Memory B cell (primary cell): ENCODE measurements around the gene MANF.
"Not testable (repeated sequence)": the region's sequence is repeated elsewhere in the genome, so short reads cannot be mapped to it uniquely, and the experiment has no call there.

ENCODE experiments used
- ATAC-seq: fragments of 150-1000 bp; cut with Tn5 transposase; 2 replicates; pipeline ENCODE4 v1.10.0; 2021; ENCODE audit warnings: low read depth, mild to moderate bottlenecking, moderate library complexity
- DNase-seq, 2 donors: peaks; one replicate each; pipeline ENCODE4 v3.0.0; 2022; ENCODE audit warnings: low spot score in 2 of 2
- H3K27ac Mint-ChIP-seq: one replicate; pipeline ENCODE4 v1.8.0; 2022; ENCODE audit warnings: mild to moderate bottlenecking, moderate library complexity, mixed read lengths
- H3K27me3 Mint-ChIP-seq: one replicate; pipeline ENCODE4 v1.8.0; 2022; ENCODE audit warnings: mixed read lengths
- H3K36me3 Mint-ChIP-seq: one replicate; pipeline ENCODE4 v1.8.0; 2022; ENCODE audit warnings: mild to moderate bottlenecking, mixed read lengths
- H3K4me1 Mint-ChIP-seq: one replicate; pipeline ENCODE4 v1.8.0; 2022; ENCODE audit warnings: mixed read lengths
- H3K4me3 Mint-ChIP-seq: one replicate; pipeline ENCODE4 v1.8.0; 2022; ENCODE audit warnings: mild to moderate bottlenecking, moderate library complexity, mixed read lengths
- H3K9me3 Mint-ChIP-seq: one replicate; pipeline ENCODE4 v1.8.0; 2022; ENCODE audit warnings: mixed read lengths

Gene MANF

GRCh38 chr3:51355891-51356578, 29.1 kb upstream of the MANF start:
- Mint-ChIP-seq H3K4me3 (no peak overlapping the region), H3K36me3 (no peaks in the 10 kb centered on the region), H3K9me3 (no peaks in the 10 kb centered on the region), H3K4me1 (no peaks in the 10 kb centered on the region), H3K27me3 (no peaks in the 10 kb centered on the region), H3K27ac (no peak overlapping the region)
- no peak for ATAC-seq
- DNase-seq = no peak

GRCh38 chr3:51357856-51358255, 27.2 kb upstream of the MANF start:
- Mint-ChIP-seq H3K27me3 (peaks cover 3% of the 10 kb centered on the region), H3K4me3 (no peak overlapping the region), H3K36me3 (no peaks in the 10 kb centered on the region), H3K9me3 (no peaks in the 10 kb centered on the region), H3K27ac (no peak overlapping the region), H3K4me1 (no peaks in the 10 kb centered on the region)
- DNase-seq (no peak), ATAC-seq (no peak)

- DNase-seq (no peak), ATAC-seq (no peak)
- Mint-ChIP-seq H3K27ac (no peak overlapping the region), H3K4me1 (no peaks in the 10 kb centered on the region), H3K27me3 (peaks cover 3% of the 10 kb centered on the region), H3K9me3 (no peaks in the 10 kb centered on the region), H3K36me3 (no peaks in the 10 kb centered on the region), H3K4me3 (no peak overlapping the region)
Measured at GRCh38 chr3:51358981-51359380, 26.1 kb upstream of the MANF start.

- ATAC-seq = no peak
- Mint-ChIP-seq H3K36me3 (no peaks in the 10 kb centered on the region), H3K27me3 (peaks cover 3% of the 10 kb centered on the region), H3K4me1 (no peaks in the 10 kb centered on the region), H3K27ac (no peak overlapping the region), H3K9me3 (no peaks in the 10 kb centered on the region), H3K4me3 (no peak overlapping the region)
- DNase-seq = no peak
Measured at GRCh38 chr3:51360806-51361205, 24.3 kb upstream of the MANF start.

- peaks cover 5% of the 10 kb centered on the region for H3K27me3 Mint-ChIP-seq
- no peak overlapping the region for H3K4me3 Mint-ChIP-seq
- H3K27ac Mint-ChIP-seq = no peak overlapping the region
- H3K4me1 Mint-ChIP-seq = no peaks in the 10 kb centered on the region
- H3K9me3 Mint-ChIP-seq = no peaks in the 10 kb centered on the region
- H3K36me3 Mint-ChIP-seq = no peaks in the 10 kb centered on the region
- ATAC-seq (no peak), DNase-seq (no peak)
Measured at GRCh38 chr3:51361746-51362145, 23.3 kb upstream of the MANF start.

GRCh38 chr3:51362476-51362875, 22.6 kb upstream of the MANF start:
- Mint-ChIP-seq H3K36me3 (no peaks in the 10 kb centered on the region), H3K27me3 (peaks cover 11% of the 10 kb centered on the region), H3K4me3 (no peak overlapping the region), H3K4me1 (no peaks in the 10 kb centered on the region), H3K27ac (no peak overlapping the region), H3K9me3 (no peaks in the 10 kb centered on the region)
- ATAC-seq = no peak
- DNase-seq = no peak

- not testable (repeated sequence) for H3K36me3 Mint-ChIP-seq, H3K4me3 Mint-ChIP-seq, ATAC-seq, DNase-seq, H3K27ac Mint-ChIP-seq, H3K9me3 Mint-ChIP-seq, H3K4me1 Mint-ChIP-seq
- peaks cover 17% of the 10 kb centered on the region for H3K27me3 Mint-ChIP-seq
Measured at GRCh38 chr3:51368276-51368675, 16.8 kb upstream of the MANF start.

GRCh38 chr3:51371943-51372557, 13.0 kb upstream of the MANF start:
- H3K9me3 Mint-ChIP-seq = no peaks in the 10 kb centered on the region
- peaks cover 30% of the 10 kb centered on the region for H3K27me3 Mint-ChIP-seq
- H3K4me1 Mint-ChIP-seq = no peaks in the 10 kb centered on the region
- no peak overlapping the region for H3K4me3 Mint-ChIP-seq
- DNase-seq = peak in 1 of 2 donors; percentile 42
- H3K36me3 Mint-ChIP-seq = no peaks in the 10 kb centered on the region
- ATAC-seq = peak; percentile 47
- H3K27ac Mint-ChIP-seq = no peak overlapping the region

GRCh38 chr3:51373658-51374421, 11.3 kb upstream of the MANF start:
- Mint-ChIP-seq H3K27ac (no peak overlapping the region), H3K4me1 (no peaks in the 10 kb centered on the region), H3K9me3 (no peaks in the 10 kb centered on the region), H3K27me3 (peaks cover 22% of the 10 kb centered on the region), H3K4me3 (no peak overlapping the region), H3K36me3 (no peaks in the 10 kb centered on the region)
- no peak for ATAC-seq
- no peak for DNase-seq

GRCh38 chr3:51374456-51374855, 10.6 kb upstream of the MANF start:
- DNase-seq (no peak), ATAC-seq (no peak)
- no peaks in the 10 kb centered on the region for H3K9me3 Mint-ChIP-seq
- H3K36me3 Mint-ChIP-seq = no peaks in the 10 kb centered on the region
- H3K4me1 Mint-ChIP-seq = no peaks in the 10 kb centered on the region
- H3K4me3 Mint-ChIP-seq = no peak overlapping the region
- no peak overlapping the region for H3K27ac Mint-ChIP-seq
- peaks cover 18% of the 10 kb centered on the region for H3K27me3 Mint-ChIP-seq

- H3K27ac Mint-ChIP-seq = no peak overlapping the region
- no peaks in the 10 kb centered on the region for H3K9me3 Mint-ChIP-seq
- no peaks in the 10 kb centered on the region for H3K36me3 Mint-ChIP-seq
- no peaks in the 10 kb centered on the region for H3K4me1 Mint-ChIP-seq
- DNase-seq (no peak), ATAC-seq (no peak)
- peaks cover 16% of the 10 kb centered on the region for H3K27me3 Mint-ChIP-seq
- H3K4me3 Mint-ChIP-seq = no peak overlapping the region
Measured at GRCh38 chr3:51375136-51375535, 10.0 kb upstream of the MANF start.

- Mint-ChIP-seq H3K27me3 (peaks cover 16% of the 10 kb centered on the region), H3K4me1 (no peaks in the 10 kb centered on the region), H3K4me3 (no peak overlapping the region), H3K9me3 (no peaks in the 10 kb centered on the region), H3K36me3 (no peaks in the 10 kb centered on the region), H3K27ac (no peak overlapping the region)
- no peak for DNase-seq
- no peak for ATAC-seq
Measured at GRCh38 chr3:51375571-51375970, 9.5 kb upstream of the MANF start.

GRCh38 chr3:51378065-51378464, 7.0 kb upstream of the MANF start:
- H3K4me1 Mint-ChIP-seq = no peaks in the 10 kb centered on the region
- no peaks in the 10 kb centered on the region for H3K9me3 Mint-ChIP-seq
- H3K27me3 Mint-ChIP-seq = peaks cover 16% of the 10 kb centered on the region
- H3K4me3 Mint-ChIP-seq = no peak overlapping the region
- H3K27ac Mint-ChIP-seq = no peak overlapping the region
- no peaks in the 10 kb centered on the region for H3K36me3 Mint-ChIP-seq
- ATAC-seq (no peak), DNase-seq (no peak)

GRCh38 chr3:51378726-51379125, 6.4 kb upstream of the MANF start:
- Mint-ChIP-seq H3K4me3 (no peak overlapping the region), H3K27me3 (peaks cover 14% of the 10 kb centered on the region), H3K9me3 (no peaks in the 10 kb centered on the region), H3K27ac (no peak overlapping the region), H3K36me3 (no peaks in the 10 kb centered on the region), H3K4me1 (no peaks in the 10 kb centered on the region)
- DNase-seq = no peak
- no peak for ATAC-seq
